Right forelimb (tissue), 1 donor: ENCODE results near the gene BMP6.

Experiments
- DNase-seq: peaks from one replicate; pipeline ENCODE4 v3.0.0-alpha.2; 2018

Gene BMP6

DNA sequence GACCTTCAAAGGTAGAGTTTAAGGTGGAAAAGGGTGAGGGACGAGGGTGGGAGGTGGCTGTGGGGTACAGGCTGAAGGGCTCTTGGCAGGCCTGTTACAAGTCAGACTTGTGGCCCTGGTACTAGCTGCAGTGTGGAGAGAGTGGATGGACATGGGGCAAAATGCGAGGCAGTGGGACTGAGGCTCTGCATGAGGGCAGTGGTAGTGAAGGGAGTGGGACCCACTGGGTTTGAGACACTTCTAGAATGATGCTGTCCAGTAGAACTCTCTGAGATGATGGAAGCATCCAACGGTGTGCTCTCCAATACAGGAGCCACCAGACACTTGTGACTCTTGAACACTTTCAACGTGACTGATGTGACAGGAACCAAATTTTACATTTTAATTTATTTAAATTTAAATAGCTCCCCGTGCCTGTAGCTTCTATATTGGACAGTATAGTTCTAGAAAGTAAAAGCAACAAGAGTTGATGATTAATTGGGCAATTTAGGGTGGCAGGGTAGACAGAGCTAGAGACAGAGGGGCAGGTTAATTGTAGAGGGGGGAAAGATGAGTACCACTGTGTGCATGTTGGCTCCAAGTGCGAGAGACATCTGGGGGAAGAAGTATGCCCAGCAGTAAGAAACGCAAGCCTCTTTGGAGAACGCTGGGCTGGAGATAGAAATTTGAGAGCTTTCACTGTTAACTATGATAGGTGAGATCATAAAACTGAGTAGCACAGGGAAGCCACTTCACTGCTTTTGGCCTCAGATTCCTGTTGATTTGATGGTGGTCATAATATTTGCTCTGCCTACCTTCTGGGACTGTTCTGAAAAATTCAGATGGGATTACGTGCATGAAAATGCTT, 107.2 kb downstream of the BMP6 start:
- no peak for DNase-seq

GRCh38 chr6:7833751-7834070, 107.8 kb downstream of the BMP6 start:
- no peak for DNase-seq

DNA sequence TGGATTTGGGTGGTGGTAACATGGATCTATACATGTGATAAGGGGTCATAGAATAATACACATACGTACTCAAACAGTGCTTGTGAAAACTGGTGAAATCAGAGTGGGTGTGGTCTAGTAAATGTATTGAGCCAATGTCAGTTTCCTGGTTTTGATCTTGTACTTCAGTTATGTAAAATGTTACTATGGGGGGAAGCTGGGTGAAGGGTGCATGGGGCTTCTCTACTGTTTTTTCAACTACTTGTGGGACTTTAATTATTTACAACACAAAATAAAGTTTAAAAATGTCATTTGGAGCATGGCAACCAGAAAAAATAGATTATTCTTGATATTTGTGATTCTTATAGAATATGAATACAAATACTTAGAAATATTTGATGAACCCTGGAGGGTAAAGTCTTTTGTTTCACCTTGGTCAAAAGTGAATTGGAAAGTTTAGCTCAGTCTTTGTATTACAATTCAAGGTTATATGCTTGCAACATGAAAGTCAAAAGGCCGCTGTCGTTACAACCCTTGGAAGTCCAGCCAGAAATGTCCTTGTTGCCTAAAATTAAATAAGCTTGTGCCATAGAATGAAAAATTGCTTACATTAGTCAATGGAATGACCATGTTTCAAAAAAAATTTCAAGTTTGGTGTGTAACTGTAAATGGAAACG, 110.6 kb downstream of the BMP6 start:
- no peak for DNase-seq

DNA sequence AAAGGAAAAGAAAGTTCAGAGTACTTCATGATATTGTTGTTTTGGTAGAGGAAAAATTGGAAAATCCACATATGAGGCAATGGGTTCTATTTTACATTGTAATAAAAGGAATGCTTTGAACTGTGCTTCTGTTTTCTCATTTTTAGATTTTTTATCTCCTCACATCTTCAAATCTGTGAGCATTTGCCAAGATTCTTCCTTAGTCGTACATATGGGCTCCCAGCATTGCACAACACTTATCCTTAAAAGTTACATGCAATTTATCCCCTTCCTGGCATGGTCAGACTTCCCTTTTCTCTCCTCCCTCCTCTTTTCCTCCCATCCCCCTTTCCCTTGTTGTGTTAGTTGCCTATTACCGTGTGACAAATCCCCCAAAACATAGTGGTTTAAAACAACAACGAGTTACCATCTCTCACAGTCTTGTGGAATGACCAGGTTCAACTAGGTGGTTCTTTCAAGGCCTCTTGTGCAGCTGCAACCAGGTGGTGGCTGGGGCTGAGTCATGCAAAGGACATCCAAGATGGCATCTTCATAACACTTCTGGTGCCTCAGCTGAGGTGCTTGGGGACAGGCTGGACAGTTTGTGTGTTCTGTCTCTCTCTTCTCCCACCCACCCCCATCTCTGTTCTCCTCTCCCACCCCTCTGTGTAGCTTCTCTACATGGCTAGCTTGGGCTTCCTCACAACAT, 116.0 kb downstream of the BMP6 start:
- no peak for DNase-seq

GRCh38 chr6:7846966-7847818, 121.3 kb downstream of the BMP6 start:
- DNase-seq: no peak

DNA sequence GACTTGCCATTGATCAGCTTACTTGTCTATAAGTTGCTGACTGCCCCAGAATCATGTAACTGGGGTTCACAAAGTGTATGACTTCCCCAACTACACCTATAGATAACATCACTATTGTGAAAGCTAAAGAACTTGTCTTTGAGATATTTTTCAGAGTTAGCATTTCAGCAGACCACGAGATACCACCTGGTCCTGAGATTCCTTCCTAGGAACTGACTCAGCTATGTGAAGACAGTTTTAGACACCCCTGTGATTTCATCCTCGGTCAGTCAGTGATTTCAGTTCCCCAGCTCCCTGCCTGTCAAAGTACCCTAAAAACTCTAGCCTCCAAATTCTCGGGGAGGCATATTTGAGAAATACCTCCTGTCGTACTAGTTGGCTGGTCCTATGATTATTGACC, 122.3 kb downstream of the BMP6 start:
- DNase-seq: no peak

DNA sequence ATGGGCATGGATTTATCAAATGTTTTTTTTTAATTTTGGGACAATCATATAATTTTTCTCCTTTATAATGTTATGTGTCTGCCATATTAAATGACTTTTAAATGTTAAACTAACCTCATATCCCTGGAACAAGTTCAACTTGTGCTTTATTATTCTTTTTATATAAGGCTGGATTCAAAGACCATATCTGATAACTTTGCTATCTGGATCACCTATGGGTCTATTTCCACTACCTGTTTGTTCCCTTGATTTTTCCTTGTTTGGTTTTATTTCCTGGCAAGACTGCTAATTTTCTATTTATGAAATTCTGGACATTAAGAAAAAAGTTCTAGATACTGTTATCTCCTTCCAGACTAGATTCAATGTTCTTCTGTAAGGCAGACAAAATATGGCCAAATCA, 125.9 kb downstream of the BMP6 start:
- no peak for DNase-seq

- DNase-seq: no peak
These were observed 133.7 kb downstream of the BMP6 start for GRCh38 chr6:7859591-7859990.

DNA sequence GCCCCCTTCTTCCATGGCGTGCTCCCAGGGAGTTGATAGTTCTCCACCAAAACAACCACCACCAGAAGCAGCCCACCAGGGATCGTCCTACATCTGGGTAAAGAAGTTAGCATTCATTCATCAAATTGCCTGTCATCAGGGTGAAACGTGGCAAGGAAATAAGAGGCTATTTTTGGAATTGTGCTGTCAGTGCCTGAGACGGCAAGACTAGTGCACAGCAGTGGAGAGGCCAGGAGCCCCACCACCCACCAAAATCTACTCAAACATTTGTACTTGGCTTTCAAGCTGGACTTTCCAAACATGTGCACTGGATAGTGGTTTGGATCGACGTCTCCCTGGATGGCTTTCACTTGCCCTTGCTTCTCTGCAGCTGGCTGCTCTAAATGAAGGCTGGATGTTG, 139.9 kb downstream of the BMP6 start:
- DNase-seq: no peak

- no peak for DNase-seq
These were observed 140.6 kb downstream of the BMP6 start for GRCh38 chr6:7866526-7866925.

DNA sequence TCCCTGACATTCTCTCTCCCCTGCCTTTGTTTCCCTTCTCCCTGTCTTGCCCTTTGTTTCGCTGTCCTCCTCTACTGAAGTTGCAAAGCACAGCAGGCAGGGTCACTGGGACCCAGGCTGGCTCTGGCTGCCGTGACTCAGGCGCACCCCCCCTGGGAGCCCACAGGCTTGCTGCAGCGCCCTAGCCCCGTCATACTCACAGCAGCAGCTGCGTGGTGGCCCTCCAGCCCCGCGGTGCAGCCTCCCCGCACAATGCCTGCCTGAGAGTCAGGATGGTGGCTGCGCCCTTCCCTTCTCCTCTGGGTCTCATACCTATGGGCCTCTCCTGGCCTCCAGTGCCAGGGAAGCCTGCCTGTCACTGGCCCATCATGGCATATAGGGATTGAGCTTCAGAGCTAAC, 143.0 kb downstream of the BMP6 start:
- no peak for DNase-seq

DNA sequence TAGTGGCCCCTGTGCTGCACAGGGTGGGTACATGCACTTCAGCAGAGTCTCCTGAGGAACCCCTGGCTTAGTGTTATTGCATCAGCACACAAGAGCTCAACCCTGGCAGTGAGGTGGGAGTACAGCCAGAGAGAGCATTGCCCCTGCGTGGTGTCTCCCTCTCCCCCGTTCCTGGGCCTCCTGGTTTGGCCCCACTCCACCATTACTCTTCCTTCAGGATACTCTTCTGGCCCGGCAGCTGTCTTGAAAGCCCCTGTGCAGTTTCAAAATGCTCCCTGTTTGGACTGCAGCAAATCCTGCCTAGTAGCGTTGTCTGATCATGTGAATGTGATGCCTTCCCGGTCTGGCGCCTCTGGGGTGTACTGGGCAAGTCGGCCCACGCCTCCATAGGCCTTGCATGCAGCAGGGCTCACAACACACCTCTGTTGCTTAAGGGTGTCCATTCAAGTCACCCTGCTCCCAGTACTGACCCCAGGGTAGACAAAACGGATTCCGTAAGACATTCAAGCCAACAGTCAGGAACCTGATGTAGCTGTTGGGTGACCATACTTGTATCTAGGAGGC, 152.6 kb downstream of the BMP6 start:
- DNase-seq: no peak

- no peak for DNase-seq
These were observed 153.1 kb downstream of the BMP6 start for GRCh38 chr6:7879043-7879442.

- DNase-seq: no peak
These were observed 153.7 kb downstream of the BMP6 start for GRCh38 chr6:7879579-7879978.

- DNase-seq: no peak
These were observed 154.2 kb downstream of the BMP6 start for GRCh38 chr6:7879980-7880717.

DNA sequence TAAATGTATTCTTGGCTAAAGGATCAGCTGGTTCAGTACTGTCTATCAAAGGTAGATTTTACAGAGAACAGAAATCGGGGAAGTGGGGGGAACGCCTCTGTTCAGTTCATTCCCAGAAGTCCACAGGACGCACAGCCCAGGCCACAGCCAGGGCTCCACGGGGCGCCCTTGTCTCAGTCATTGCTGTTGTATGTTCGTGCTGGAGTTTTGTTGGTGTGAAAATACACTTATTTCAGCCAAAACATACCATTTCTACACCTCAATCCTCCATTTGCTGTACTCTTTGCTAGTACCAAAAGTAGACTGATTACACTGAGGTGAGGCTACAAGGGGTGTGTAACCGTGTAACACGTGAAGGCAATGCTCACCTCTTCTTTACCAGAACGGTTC, 154.8 kb downstream of the BMP6 start:
- no peak for DNase-seq

- DNase-seq: no peak
These were observed 156.0 kb downstream of the BMP6 start for GRCh38 chr6:7881765-7882500.

- no peak for DNase-seq
These were observed 156.8 kb downstream of the BMP6 start for GRCh38 chr6:7882505-7883257.

DNA sequence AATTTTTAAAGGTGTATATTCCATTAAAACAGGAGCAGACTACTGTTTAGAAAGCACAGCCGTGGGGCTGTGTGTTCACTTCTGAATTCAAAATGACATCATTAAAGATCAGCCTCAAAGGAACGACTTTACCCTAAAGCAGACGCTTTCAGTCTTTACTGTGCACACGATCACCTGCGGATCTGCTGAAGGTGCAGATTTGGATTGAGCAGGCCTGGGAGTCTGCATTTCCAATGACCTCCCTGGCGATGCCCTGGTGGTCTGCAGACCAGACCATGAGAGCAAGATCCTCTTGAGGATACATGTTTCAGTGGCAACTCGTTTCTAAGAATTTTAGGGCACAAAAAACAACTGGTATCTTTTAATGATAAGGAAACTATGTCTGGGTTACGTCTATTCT, 157.5 kb downstream of the BMP6 start:
- DNase-seq: no peak

DNA sequence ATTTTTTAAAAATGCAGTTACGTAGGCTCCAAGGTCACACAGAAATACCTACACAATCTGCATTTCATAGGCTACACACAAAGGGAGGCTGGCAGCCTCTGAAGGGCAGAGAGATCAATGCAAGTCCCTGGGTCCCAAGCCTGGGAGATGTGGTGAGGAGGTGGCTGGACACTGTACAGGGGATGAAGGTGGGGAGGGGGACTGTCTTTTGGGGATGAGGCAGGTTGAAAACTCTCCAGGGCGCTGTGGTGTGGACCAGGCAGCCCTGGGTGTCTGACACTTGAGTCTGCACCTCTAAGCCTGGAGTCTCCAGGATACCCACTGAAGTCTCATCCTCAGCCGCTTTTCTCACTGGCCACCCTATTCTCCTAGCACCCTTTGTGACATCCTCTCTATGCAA, 160.2 kb downstream of the BMP6 start:
- DNase-seq: no peak
